ENCODE results near the gene INTS1.

The INTS1 gene

DNA sequence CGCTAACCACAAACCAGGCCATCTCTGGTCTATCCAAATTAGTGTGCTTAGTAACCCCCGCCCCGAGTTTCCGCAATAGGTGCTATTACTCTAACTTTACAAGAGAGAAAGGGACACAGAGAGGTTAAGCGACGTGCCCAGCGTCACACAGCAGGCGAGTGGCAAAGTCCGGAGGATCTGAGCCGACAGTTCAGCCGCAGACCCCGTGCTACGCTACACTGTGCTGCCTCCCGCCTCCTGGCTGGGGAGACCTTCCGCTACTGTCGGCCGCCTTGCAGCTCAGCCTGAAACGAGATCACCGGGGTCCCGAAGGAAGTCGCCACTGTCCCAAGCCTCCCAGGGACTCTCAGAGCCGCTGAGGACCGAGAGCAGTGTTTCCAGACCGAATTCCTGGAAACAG lies 799 bp downstream of the INTS1 start:
- Histone ChIP-seq H3K4me1 (ENCODE audit: insufficient read depth, low read length, severe bottlenecking) (peaks cover 47% of the 10 kb centered on the region), H3K9me2 (ENCODE audit: low read depth, low read length) (no peaks in the 10 kb centered on the region), H3F3A (ENCODE audit: insufficient read depth, low read length) (peaks cover 8% of the 10 kb centered on the region), H2AFZ (ENCODE audit: low read length) (no peak overlapping the region), H3K9ac (ENCODE audit: low read length) (peak overlapping the region; percentile 90), H3K4me3 (ENCODE audit: low read depth, low read length, poor library complexity, severe bottlenecking) (peak overlapping the region; percentile 97), H3K27ac (ENCODE audit: low read depth, low read length, poor library complexity, severe bottlenecking) (peak overlapping the region; percentile 25), H3K27me3 (ENCODE audit: insufficient read depth, low read length) (no peaks in the 10 kb centered on the region), H3K9me3 (ENCODE audit: low read length) (no peaks in the 10 kb centered on the region), H4K20me1 (ENCODE audit: insufficient read depth, low read length) (no peaks in the 10 kb centered on the region), H3K4me2 (ENCODE audit: low read length) (peak overlapping the region; percentile 96), H3K79me2 (ENCODE audit: insufficient read depth, low read length) (0 out of 2 replicates have a peak, but pooled peaks cover 8% of the 10 kb centered on the region), H3K36me3 (ENCODE audit: insufficient read depth, low read length) (peaks cover 34% of the 10 kb centered on the region)
- TF ChIP-seq, protein P1, sequence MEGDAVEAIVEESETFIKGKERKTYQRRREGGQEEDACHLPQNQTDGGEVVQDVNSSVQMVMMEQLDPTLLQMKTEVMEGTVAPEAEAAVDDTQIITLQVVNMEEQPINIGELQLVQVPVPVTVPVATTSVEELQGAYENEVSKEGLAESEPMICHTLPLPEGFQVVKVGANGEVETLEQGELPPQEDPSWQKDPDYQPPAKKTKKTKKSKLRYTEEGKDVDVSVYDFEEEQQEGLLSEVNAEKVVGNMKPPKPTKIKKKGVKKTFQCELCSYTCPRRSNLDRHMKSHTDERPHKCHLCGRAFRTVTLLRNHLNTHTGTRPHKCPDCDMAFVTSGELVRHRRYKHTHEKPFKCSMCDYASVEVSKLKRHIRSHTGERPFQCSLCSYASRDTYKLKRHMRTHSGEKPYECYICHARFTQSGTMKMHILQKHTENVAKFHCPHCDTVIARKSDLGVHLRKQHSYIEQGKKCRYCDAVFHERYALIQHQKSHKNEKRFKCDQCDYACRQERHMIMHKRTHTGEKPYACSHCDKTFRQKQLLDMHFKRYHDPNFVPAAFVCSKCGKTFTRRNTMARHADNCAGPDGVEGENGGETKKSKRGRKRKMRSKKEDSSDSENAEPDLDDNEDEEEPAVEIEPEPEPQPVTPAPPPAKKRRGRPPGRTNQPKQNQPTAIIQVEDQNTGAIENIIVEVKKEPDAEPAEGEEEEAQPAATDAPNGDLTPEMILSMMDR (IDR thresholded peaks at IDR 0.05; ENCODE audit: low read length) = no peak
- no peak for TF ChIP-seq EZH2 (IDR thresholded peaks at IDR 0.05; ENCODE audit: borderline replicate concordance, low read length)

DNA sequence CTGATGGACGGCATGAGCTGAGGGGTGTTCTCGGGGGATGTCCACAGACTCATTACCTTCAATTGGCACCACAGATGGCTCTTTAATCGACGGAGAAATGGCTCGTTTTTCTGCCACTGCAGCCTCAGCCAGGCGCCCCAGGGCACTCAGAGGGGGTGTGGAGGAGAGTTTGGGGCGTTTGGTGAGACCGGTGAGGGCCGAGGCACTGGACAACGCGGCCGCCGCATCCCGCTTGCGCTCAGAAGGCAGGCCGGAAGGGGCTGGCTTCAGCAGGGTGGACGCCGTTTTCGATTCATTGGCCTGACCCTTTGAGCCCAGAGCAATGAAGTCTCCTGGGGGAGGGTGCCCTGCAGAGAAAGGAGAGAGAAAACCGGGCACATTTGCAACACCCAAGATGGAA lies 1.3 kb downstream of the INTS1 start:
- Histone ChIP-seq H3K9me3 (ENCODE audit: low read length) (no peaks in the 10 kb centered on the region), H3K9me2 (ENCODE audit: low read depth, low read length) (no peaks in the 10 kb centered on the region), H2AFZ (ENCODE audit: low read length) (no peak overlapping the region), H3K4me2 (ENCODE audit: low read length) (peak overlapping the region; percentile 96), H3K27me3 (ENCODE audit: insufficient read depth, low read length) (no peaks in the 10 kb centered on the region), H3K27ac (ENCODE audit: low read depth, low read length, poor library complexity, severe bottlenecking) (peak overlapping the region; percentile 25), H4K20me1 (ENCODE audit: insufficient read depth, low read length) (no peaks in the 10 kb centered on the region), H3K9ac (ENCODE audit: low read length) (peak overlapping the region; percentile 90; the same call in 1 of the 2 replicates), H3K4me3 (ENCODE audit: low read depth, low read length, poor library complexity, severe bottlenecking) (peak overlapping the region; percentile 97), H3K4me1 (ENCODE audit: insufficient read depth, low read length, severe bottlenecking) (peaks cover 42% of the 10 kb centered on the region), H3K79me2 (ENCODE audit: insufficient read depth, low read length) (0 out of 2 replicates have a peak, but pooled peaks cover 8% of the 10 kb centered on the region), H3F3A (ENCODE audit: insufficient read depth, low read length) (0 out of 2 replicates have a peak, but pooled peaks cover 4% of the 10 kb centered on the region), H3K36me3 (ENCODE audit: insufficient read depth, low read length) (peaks cover 39% of the 10 kb centered on the region)
- TF ChIP-seq, protein P1 (IDR thresholded peaks at IDR 0.05; ENCODE audit: low read length) = no peak
- no peak for TF ChIP-seq EZH2 (IDR thresholded peaks at IDR 0.05; ENCODE audit: borderline replicate concordance, low read length)

DNA sequence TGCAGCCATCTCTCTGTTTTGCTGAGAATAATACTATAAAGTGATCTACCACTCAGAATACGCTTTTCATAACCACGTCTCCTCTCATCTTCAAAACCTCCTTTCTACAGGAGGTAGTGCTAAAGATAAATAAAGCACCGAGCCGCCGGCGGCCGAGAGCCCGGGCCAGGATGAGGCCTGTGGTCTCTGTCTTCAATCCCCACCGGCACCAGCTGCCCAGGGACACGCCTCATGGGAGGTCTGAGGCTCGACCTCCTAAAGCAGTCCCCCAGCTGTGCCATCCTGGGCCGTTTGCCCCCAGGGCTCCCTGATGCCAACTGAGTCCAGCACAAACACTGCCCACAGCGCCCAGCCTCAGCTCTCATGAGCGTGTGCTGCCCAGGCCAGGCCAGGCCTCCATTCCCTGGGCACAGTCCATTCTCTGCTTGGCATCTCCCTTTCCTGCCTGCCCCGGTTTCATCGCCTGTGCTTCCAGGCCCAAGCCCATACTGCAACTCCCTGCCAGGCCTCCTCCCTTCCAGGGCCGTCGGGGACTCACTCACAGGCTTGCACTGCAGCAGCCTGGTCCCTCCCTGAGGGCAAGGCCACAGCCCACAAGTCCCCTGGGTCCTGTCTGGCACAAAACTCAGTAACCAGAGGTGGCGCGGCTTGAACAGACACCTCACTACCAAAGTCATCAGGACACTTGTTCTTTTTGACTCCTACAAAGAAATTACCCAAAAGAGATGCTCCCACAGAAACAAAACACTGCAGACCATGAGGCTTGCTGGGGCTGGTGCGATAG lies 2.5 kb downstream of the INTS1 start:
- Histone ChIP-seq H3K9me3 (ENCODE audit: low read length) (no peaks in the 10 kb centered on the region), H3K4me3 (ENCODE audit: low read depth, low read length, poor library complexity, severe bottlenecking) (peak overlapping the region; percentile 97), H4K20me1 (ENCODE audit: insufficient read depth, low read length) (no peaks in the 10 kb centered on the region), H3K9me2 (ENCODE audit: low read depth, low read length) (no peaks in the 10 kb centered on the region), H3K4me1 (ENCODE audit: insufficient read depth, low read length, severe bottlenecking) (peaks cover 31% of the 10 kb centered on the region), H3K79me2 (ENCODE audit: insufficient read depth, low read length) (0 out of 2 replicates have a peak, but pooled peaks cover 8% of the 10 kb centered on the region), H3F3A (ENCODE audit: insufficient read depth, low read length) (0 out of 2 replicates have a peak, but pooled peaks cover 4% of the 10 kb centered on the region), H2AFZ (ENCODE audit: low read length) (no peak overlapping the region), H3K27ac (ENCODE audit: low read depth, low read length, poor library complexity, severe bottlenecking) (no peak overlapping the region), H3K36me3 (ENCODE audit: insufficient read depth, low read length) (peaks cover 51% of the 10 kb centered on the region), H3K4me2 (ENCODE audit: low read length) (no peak overlapping the region; the same call in 1 of the 2 replicates), H3K27me3 (ENCODE audit: insufficient read depth, low read length) (no peaks in the 10 kb centered on the region), H3K9ac (ENCODE audit: low read length) (no peak overlapping the region; the same call in 1 of the 2 replicates)
- TF ChIP-seq, protein P1 (IDR thresholded peaks at IDR 0.05; ENCODE audit: low read length) = no peak
- TF ChIP-seq EZH2 (IDR thresholded peaks at IDR 0.05; ENCODE audit: borderline replicate concordance, low read length) = no peak

Measured in OCI-LY1 (cell line).